Mammary epithelial cell (primary cell): ENCODE data around the gene NAXD.

Experiments
- CTCF ChIP-seq, 2 donors: IDR thresholded peaks in 1 of 2; conservative IDR thresholded peaks in 1 of 2; 2 replicates each; pipeline ENCODE4 v1.5.1; 2011 to 2012; ENCODE audit warnings: inconsistent platforms in 2 of 2, low read length in 2 of 2, mild to moderate bottlenecking in 2 of 2, control low read depth in 1 of 2, low read depth in 1 of 2; ENCODE audit not compliant: insufficient read depth in 1 of 2; ENCODE audit errors: extremely low read depth in 1 of 2
- EZH2 ChIP-seq: IDR thresholded peaks from 2 replicates; pipeline ENCODE4 v1.6.1; 2012; ENCODE audit warnings: low read length, inconsistent platforms, borderline replicate concordance

GRCh38 chr13:110669036-110669435, 53.7 kb downstream of the NAXD start:
- TF ChIP-seq CTCF (conservative IDR thresholded peaks at IDR 0.05 in 1 of 2, IDR thresholded peaks at IDR 0.05 in 1 of 2; ENCODE audit: extremely low read depth in 1 of 2, insufficient read depth in 1 of 2, low read depth in 1 of 2, low read length in 2 of 2) (no peak), EZH2 (no peak)
